ENCODE results near the gene PEX10.

PEX10 gene

GRCh38 chr1:2372551-2373490 lies 39.5 kb downstream of the PEX10 start:
- no peak for DNase-seq

GRCh38 chr1:2368053-2368744 lies 44.2 kb downstream of the PEX10 start:
- DNase-seq: no peak

- DNase-seq: no peak
These were observed 48.4 kb downstream of the PEX10 start for GRCh38 chr1:2363847-2364513.

GRCh38 chr1:2360588-2361364 lies 51.6 kb downstream of the PEX10 start:
- no peak for DNase-seq

GRCh38 chr1:2358651-2359640 lies 53.4 kb downstream of the PEX10 start:
- DNase-seq: no peak

- no peak for DNase-seq
These were observed 54.3 kb downstream of the PEX10 start for GRCh38 chr1:2358072-2358471.

GRCh38 chr1:2356911-2357845 lies 55.2 kb downstream of the PEX10 start:
- no peak for DNase-seq

- DNase-seq: no peak
These were observed 56.0 kb downstream of the PEX10 start for GRCh38 chr1:2356401-2356800.

GRCh38 chr1:2355373-2356261 lies 56.7 kb downstream of the PEX10 start:
- no peak for DNase-seq

- DNase-seq: no peak
These were observed 57.6 kb downstream of the PEX10 start for GRCh38 chr1:2354511-2355372.
